Stimulated activated CD4-positive, alpha-beta T cell treated with anti-CD3 and anti-CD28 coated beads, Interleukin-4, amount 100 ng/mL, for 48 hours (primary cell): ENCODE measurements around the gene GRID2.

Source experiments
- DNase-seq, 2 donors: peaks; one replicate each; pipeline ENCODE4 v3.0.0-alpha.2; 2020; ENCODE audit warnings: low read depth in 2 of 2

GRID2 gene

DNA sequence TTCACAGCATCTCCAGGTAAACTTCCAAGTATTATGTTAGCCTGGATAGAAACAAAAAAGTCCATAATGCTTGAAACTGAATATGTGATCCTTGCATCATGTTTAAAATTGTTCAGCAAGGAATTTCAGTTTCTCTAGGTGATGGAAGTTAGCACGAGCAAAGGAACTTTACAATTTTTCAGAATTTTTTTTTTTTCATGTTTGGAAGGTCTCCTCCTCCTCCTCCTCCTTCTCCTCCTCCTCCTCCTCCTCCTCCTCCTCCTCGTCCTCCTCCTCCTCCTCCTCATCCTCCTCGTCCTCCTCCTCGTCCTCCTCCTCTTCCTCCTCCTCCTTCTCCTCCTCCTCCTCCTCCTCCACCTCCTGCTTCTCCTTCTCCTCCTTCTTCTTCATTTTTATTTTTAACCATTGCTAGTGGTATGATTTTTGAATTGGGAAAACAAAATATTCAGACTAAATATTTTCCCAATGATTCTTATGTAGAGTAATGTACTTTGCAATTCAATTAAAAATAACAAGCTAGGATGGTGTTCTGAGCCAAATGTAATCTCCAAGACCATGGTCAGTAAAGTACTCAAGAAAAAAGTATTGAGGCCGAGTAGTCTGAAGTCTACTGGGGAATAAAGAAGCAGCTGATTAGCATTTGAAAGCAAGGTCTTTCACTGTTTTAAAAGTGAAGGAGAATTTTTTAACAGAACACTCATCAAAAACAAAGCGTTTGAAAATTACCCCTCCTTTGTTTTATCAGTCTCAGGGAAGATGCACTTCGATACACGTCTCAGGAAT lies 1103.9 kb downstream of the GRID2 start:
- no peak for DNase-seq

DNA sequence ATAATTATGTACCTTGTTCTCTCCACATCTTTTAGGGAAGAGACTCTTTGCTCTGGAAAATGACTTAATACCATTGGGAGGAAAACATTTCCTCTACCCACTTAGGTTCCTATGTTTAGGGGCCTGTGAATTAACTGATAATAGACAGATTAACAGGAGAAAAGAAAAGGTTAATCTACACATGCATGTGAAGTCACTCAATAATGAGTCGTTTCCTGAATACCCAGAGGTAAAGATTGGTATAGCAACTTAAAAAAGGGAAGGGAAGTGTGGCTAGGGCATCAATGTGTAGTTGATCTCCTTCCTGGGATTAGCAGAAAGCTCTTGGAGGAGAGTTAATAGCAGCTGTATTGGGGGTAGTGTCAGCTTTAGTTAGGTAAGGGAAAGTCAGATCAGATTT lies 1105.3 kb downstream of the GRID2 start:
- no peak for DNase-seq

DNA sequence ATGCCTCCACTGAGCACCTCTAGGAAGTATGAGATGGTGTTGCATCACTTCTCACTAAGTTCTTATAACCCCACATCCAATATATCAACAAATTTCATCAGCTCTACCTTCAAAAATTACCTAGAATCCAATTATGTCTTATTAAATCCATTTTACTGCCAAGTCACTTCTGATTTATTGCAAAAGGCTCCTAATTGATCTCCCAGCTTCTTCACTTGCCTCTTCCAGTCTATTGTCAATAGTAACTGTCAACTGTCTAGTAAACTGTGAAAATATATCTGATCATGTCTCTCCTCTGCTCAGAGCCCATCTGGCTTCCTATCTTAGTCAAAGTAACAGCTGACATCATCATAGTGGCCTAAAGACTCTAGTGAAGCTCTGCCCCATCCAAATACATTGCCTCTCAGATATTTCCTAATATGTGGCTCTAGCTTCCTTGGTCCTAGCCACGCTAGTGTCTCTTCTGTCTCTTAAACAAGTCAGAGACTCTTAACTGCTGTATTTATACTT lies 1110.3 kb downstream of the GRID2 start:
- DNase-seq: no peak

DNA sequence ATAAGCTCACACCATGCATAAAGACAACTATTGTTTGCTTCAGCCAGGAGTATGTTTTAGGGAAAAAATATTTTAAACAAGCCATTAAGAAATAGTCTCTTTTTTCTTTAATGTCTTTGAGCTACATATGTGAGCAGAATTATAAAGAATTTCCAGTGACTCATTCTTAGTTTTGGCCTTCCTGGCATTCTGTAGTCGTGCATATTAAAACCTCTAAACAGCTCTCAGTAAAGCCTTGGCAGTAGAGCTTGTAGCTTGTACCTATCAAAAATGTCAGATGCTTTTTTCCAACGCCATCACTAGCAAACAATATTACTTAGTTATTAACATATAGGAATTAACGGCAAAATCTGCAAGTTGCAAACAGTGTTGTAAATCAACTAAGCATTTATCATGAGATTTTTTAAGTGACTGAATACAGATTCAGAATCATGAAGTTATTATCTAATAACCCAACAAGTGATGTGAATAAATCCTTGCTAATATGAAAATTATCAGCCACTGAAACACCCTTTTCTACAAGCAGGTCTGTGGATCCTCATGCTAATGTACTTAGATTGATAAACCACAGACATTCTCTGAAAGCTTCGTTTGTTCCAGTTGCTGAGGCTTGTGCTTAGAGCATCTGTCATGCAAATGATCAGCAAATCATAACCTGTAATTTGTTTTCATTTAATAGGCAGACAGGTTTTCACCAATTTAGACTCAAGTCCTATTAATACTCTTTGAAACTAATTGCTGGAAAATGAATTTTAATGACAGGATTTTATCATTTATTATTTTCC lies 1112.8 kb downstream of the GRID2 start:
- no peak for DNase-seq

- DNase-seq: no peak
These were observed 1127.6 kb downstream of the GRID2 start for GRCh38 chr4:93431371-93431770.

- DNase-seq: no peak
These were observed 1130.1 kb downstream of the GRID2 start for GRCh38 chr4:93433840-93434239.

DNA sequence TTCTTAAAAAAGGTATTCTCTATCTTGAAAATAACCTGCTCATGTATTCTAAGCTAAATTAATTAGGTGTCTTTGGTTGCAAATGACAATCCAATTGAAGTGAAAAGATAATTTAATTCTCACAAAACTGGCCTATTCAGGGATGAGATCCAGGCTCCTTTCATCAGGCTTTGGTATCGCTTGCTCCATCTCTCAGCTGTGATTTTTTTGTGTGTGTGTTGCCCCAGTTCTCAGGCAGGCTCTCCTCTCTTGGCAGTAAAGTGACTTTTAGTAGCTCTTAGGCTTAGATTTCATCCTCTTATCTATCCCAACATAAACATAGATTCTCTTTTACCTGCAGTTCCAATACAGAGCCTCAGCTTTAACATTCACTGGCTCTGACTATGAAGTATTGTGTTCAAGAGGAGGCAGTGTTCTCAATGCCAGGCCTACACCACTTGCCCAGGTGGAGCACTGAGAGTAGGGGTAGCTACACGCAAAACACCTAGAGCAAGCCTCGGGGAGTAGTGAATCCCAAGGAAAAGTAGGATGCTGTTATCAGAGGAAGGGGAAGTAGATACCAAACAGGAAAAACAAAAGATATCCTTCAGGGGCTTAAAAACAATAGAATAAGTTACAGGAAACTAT lies 1132.3 kb downstream of the GRID2 start:
- no peak for DNase-seq

- DNase-seq: no peak
These were observed 1134.2 kb downstream of the GRID2 start for GRCh38 chr4:93437991-93438390.

GRCh38 chr4:93444860-93445259 lies 1141.1 kb downstream of the GRID2 start:
- DNase-seq: no peak

DNA sequence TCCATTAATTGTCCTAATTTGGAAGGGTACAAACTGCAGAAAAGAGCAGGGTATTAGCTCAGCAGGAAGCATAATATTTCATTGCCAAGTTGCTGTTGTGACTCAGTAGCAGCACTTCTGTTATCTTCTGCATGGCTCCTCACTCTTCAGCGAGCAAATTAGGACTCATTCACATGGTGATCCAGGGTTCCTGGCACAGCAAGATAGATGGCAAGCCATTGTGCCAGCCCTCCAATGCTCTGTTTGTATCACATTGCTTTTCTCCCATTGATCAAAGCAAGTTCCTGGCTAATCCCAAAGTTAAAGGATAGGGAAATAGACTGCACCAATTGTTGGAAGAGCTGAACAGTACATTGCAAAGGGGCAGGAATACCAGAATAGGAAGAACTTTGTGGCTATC lies 1142.3 kb downstream of the GRID2 start:
- DNase-seq: no peak

DNA sequence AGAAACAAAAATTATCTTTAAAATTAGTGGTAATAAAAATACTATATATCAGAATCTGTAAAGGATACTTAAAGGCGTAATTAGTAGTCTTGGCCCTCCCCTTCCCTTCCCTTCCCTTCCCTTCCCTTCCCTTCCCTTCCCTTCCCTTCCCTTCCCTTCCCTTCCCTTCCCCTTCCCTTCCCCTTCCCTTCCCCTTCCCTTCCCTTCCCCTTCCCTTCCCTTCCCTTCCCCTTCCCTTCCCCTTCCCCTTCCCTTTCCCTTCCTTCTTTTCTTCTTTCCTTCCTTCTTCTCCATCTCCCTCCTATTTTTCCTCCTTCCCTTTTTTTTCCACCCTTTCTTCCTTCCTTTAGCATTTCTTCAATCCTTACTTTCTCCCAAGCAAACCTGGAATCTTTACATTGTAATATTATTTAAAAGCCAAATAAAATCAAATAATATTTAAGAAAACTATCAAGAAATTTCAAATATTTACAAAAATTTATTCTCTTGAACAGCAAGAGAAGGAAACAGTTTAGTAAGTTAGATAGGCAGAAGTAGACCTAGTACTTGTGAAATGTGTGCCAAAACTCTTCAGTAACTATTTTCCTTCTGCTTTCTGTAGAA lies 1145.0 kb downstream of the GRID2 start:
- DNase-seq: no peak

DNA sequence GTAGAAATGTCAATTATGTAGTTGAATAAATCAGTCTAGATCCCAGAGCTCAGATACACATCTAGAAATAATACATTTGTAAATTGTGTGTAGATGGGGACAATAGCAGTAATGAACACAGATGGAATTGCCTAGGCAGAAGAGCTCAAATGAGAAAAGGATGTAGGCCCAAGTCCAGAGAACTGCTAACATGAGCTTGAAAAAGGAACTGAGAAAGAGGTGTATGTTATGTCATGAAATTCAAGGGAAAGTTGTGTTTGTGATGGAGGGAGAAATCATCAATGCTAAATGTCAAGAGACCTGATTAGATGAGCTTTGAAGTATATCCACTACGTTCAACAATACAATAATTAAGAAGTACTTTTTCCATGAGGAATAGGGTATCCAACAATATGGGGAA lies 1148.2 kb downstream of the GRID2 start:
- DNase-seq: no peak

GRCh38 chr4:93461541-93461940 lies 1157.8 kb downstream of the GRID2 start:
- no peak for DNase-seq

DNA sequence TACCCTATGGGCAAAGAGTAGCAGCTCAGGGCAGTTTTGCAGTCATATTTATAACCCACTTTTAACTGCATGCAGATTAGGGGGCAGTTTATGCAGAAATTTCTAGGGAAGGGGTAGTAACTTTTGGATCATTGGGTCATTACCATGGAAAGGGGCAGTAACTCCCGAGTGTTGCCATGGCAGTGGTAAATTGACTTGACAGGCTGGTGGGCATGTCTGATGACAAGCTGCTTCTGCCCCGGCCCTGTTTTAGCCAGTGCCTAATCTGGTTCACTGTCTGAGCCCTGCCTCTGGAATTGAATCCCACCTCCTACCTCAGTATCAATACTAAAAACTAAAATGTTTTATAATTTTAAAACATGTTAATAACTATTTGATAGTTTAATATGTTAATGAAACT lies 1162.7 kb downstream of the GRID2 start:
- DNase-seq: no peak

DNA sequence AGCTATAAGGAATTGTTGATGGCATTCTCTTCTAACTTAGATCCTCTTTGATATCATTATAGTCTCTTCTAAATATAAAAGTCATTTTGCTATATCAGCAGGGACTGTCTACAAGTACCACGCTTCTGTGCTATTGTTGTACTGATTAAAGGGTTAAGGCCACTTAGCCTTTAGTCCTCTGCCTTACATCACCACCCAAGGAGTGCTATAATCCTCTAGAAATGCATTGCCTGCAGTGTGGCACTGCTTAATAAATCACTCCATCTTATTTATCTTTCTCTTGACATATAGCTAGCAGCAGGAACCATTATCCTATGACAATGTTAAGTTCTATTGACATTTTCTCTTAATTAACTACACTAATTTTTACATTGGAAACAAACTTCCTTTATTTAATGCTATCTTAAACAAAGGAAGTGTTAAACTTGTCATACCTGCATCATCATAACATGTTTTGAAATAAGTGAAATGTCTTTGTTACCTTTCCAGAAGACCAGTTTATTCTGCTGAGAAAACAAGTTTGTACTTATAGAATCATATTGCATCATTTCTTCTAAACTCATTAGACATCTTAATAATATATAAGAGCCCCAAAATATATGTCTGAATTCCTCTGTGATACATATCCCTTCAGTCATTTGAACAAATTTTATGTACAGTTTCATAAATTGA lies 1163.9 kb downstream of the GRID2 start:
- DNase-seq: no peak

GRCh38 chr4:93469560-93469959 lies 1165.8 kb downstream of the GRID2 start:
- no peak for DNase-seq

GRCh38 chr4:93475730-93476129 lies 1172.0 kb downstream of the GRID2 start:
- no peak for DNase-seq

DNA sequence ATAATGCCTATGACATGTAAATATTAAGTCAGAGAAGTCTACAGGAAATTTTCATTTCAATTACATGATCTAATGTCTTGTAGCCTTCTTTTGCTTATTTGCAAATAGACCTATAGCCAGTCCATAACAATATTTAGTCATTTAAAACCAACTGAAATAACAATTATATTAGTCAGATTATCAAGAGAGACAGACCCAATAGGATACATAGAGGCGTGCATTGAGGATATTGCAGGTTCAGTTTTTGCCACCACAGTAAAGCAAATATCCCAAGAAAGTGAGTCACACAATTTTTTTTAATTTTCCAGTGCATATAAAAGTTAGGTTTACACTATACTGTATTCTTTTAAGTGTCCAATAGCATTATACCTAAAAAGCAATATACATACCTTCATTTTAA lies 1175.0 kb downstream of the GRID2 start:
- DNase-seq: no peak

GRCh38 chr4:93480452-93480851 lies 1176.7 kb downstream of the GRID2 start:
- no peak for DNase-seq

DNA sequence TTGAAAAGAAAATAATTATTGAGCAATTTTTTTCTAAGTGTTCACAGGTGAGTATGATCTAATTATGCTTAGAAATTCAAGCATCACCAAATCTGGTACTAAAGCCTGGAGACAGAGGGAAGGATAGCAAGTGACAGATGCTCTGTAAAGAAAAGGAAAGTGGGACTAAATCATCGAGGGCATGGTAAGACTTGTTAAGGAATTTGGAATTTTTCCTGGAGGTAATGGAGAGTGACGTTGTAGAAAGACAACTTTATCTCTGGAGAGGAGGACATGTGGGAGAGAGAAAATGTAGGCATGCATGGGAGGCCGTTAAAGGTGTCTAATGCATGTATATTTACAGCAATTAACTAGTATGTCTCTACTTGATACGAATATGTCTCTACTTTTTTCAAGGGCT lies 1191.6 kb downstream of the GRID2 start:
- DNase-seq: no peak

DNA sequence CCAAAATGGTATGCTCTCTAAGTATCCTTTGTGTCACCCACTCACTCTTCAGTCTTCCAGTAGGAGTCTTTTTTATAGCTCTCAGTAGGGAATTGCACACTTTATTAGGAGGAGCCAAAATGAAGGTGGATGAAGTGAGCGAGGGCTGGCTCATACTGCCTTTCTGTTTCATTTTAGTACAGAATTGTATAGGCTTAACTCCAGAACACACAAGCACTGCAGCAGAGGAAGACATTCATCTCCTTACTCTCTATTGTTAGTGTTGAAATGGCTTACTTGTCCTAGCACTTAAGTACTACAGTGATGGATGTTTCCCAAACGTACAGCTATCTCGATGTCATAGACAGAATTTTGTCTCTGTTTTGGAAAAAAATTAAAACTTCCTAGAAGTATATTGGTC lies 1197.5 kb downstream of the GRID2 start:
- DNase-seq: no peak

- no peak for DNase-seq
These were observed 1198.2 kb downstream of the GRID2 start for GRCh38 chr4:93501946-93502345.
